HCT116 (cell line): ENCODE results near the gene SOX18.

Experiments
- CTCF ChIP-seq, 3 experiments: fragments of 200-600 bp in 1 of 3; sonication (generic) in 1 of 3; IDR thresholded peaks in 2 of 3; conservative IDR thresholded peaks in 1 of 3; 2 replicates each; pipeline ENCODE4 v1.5.1; 2012 to 2017; ENCODE audit warnings: low read depth in 2 of 3, low read length in 2 of 3, antibody characterized with exemption in 1 of 3, borderline replicate concordance in 1 of 3, control low read depth in 1 of 3, mild to moderate bottlenecking in 1 of 3, mixed read lengths in 1 of 3, mixed run types in 1 of 3, moderate library complexity in 1 of 3; ENCODE audit not compliant: insufficient read depth in 1 of 3
- POLR2A ChIP-seq: IDR thresholded peaks from 2 replicates; pipeline ENCODE4 v1.7.0; 2011; ENCODE audit warnings: borderline replicate concordance; ENCODE audit not compliant: insufficient read depth, insufficient read length; ENCODE audit errors: extremely low read depth
- POLR2AphosphoS5 ChIP-seq: IDR thresholded peaks from 2 replicates; pipeline ENCODE4 v1.6.1; 2011; ENCODE audit warnings: mild to moderate bottlenecking, low read depth, low read length, moderate library complexity
- RAD21 ChIP-seq: IDR thresholded peaks from 2 replicates; pipeline ENCODE4 v1.6.1; 2012; ENCODE audit warnings: low read depth, mild to moderate bottlenecking
- REST ChIP-seq: IDR thresholded peaks from 2 replicates; pipeline ENCODE4 v1.6.1; 2012; ENCODE audit warnings: low read depth
- SIN3A ChIP-seq: IDR thresholded peaks from 2 replicates; pipeline ENCODE4 v1.6.1; 2012; ENCODE audit warnings: low read depth

- TF ChIP-seq RAD21 = no peak
- TF ChIP-seq CTCF (IDR thresholded peaks at IDR 0.05 in 2 of 3, conservative IDR thresholded peaks at IDR 0.05 in 1 of 3; ENCODE audit: borderline replicate concordance in 1 of 3, insufficient read depth in 1 of 3, low read depth in 2 of 3, low read length in 2 of 3) = no peak
- no peak for TF ChIP-seq POLR2A
- no peak for TF ChIP-seq SIN3A
- TF ChIP-seq POLR2AphosphoS5 = no peak
- TF ChIP-seq REST = no peak
Measured at GRCh38 chr20:64029293-64030117, 19.9 kb downstream of the SOX18 start.
